AG04449 (cell line): ENCODE measurements around the gene SV2C.

Source experiments
- CTCF ChIA-PET: fragments of 350-600 bp; formaldehyde crosslinking; extraction: SDS; loops from one replicate; lab custom pipeline; 2021; ENCODE audit warnings: antibody characterized with exemption; lab: Yijun Ruan, JAX
- POLR2A ChIA-PET: fragments of 400-600, 350-600 bp; formaldehyde crosslinking; extraction: SDS; loops from one replicate; lab custom pipeline; 2020; ENCODE audit warnings: antibody characterized with exemption, inconsistent platforms; lab: Yijun Ruan, JAX
- DNase-seq: peaks from one replicate; pipeline ENCODE4 v3.0.0-alpha.2; 2010; ENCODE audit warnings: low read depth, low spot score
- H3K4me3 ChIP-seq: 2 replicates; pipeline ENCODE4 v1.5.1; 2011; ENCODE audit warnings: low read depth, mild to moderate bottlenecking, control low read depth, low read length
- CTCF ChIP-seq: IDR thresholded peaks from one replicate; pipeline ENCODE4 v1.5.1; 2011; ENCODE audit warnings: mild to moderate bottlenecking, moderate library complexity, low read length, control low read depth, inconsistent platforms; ENCODE audit not compliant: insufficient read depth; ENCODE audit errors: missing control alignments

SV2C gene

GRCh38 chr5:76207120-76207519 is 123.9 kb downstream of the SV2C start:
- POLR2A ChIA-PET: no interaction called here
- no peak for TF ChIP-seq CTCF
- no peak overlapping the region for H3K4me3 ChIP-seq
- CTCF ChIA-PET: no interaction called here
- DNase-seq: no peak

- no peak for TF ChIP-seq CTCF
- POLR2A ChIA-PET: no interaction called here
- no peak overlapping the region for H3K4me3 ChIP-seq
- DNase-seq: no peak
- CTCF ChIA-PET: no interaction called here
Measured at GRCh38 chr5:76209297-76209696, 126.1 kb downstream of the SV2C start.

GRCh38 chr5:76210946-76211345 is 127.8 kb downstream of the SV2C start:
- ChIA-PET CTCF (no interaction called here), POLR2A (no interaction called here)
- H3K4me3 ChIP-seq: no peak overlapping the region
- no peak for TF ChIP-seq CTCF
- no peak for DNase-seq

GRCh38 chr5:76213858-76214257 is 130.7 kb downstream of the SV2C start:
- POLR2A ChIA-PET: no interaction called here
- no peak for DNase-seq
- TF ChIP-seq CTCF: no peak
- CTCF ChIA-PET: no interaction called here
- no peak overlapping the region for H3K4me3 ChIP-seq

- no peak overlapping the region for H3K4me3 ChIP-seq
- CTCF ChIA-PET: no interaction called here
- DNase-seq: no peak
- POLR2A ChIA-PET: no interaction called here
- no peak for TF ChIP-seq CTCF
Measured at GRCh38 chr5:76216748-76217147, 133.6 kb downstream of the SV2C start.

- ChIA-PET POLR2A (no interaction called here), CTCF (no interaction called here)
- no peak overlapping the region for H3K4me3 ChIP-seq
- DNase-seq: no peak
- TF ChIP-seq CTCF: no peak
Measured at GRCh38 chr5:76219636-76220035, 136.5 kb downstream of the SV2C start.
